PC-9 (cell line): ENCODE measurements around the gene TMUB1.

Experiments
- CTCF ChIP-seq: fragments of 200-600 bp; sonication (generic); conservative IDR thresholded peaks from 2 replicates; pipeline ENCODE4 v1.6.1; 2017; ENCODE audit warnings: mixed run types, antibody characterized with exemption, mild to moderate bottlenecking, moderate library complexity
- EZH2 ChIP-seq: fragments of 200-600 bp; sonication (generic); IDR thresholded peaks from 2 replicates; pipeline ENCODE4 v1.8.0; 2017; ENCODE audit warnings: antibody characterized with exemption, low read depth

- TF ChIP-seq CTCF, result no peak
- TF ChIP-seq EZH2, result no peak
Observed at GRCh38 chr7:151129117-151129959, 46.0 kb upstream of the TMUB1 start.
